Mesendoderm (in vitro differentiated cells): ENCODE measurements around the gene SUCO.
"Not testable (repeated sequence)": the region's sequence is repeated elsewhere in the genome, so short reads cannot be mapped to it uniquely, and the experiment has no call there.

Experiments
- DNase-seq: peaks from one replicate; pipeline ENCODE4 v3.0.0; 2013
- H2AK5ac ChIP-seq: 2 replicates; pipeline ENCODE4 v1.6.1; 2013; ENCODE audit warnings: low read length, inconsistent platforms
- H2BK120ac ChIP-seq: 2 replicates; pipeline ENCODE4 v1.6.1; 2013; ENCODE audit warnings: low read depth, mild to moderate bottlenecking, low read length, moderate library complexity, mixed read lengths
- H2BK15ac ChIP-seq: replicated peaks from 2 replicates; pipeline ENCODE4 v1.6.1; 2013; ENCODE audit warnings: low read depth, mild to moderate bottlenecking, moderate library complexity
- H2BK5ac ChIP-seq: 2 replicates; pipeline ENCODE4 v1.6.1; 2013; ENCODE audit warnings: low read length, inconsistent platforms
- H3K18ac ChIP-seq: 2 replicates; pipeline ENCODE4 v1.6.1; 2013; ENCODE audit warnings: mild to moderate bottlenecking, low read length, mixed read lengths
- H3K23ac ChIP-seq: one replicate; pipeline ENCODE4 v1.6.1; 2013; ENCODE audit warnings: low read length
- H3K27ac ChIP-seq: 2 replicates; pipeline ENCODE4 v1.5.1; 2013; ENCODE audit warnings: low read depth, mild to moderate bottlenecking, inconsistent platforms, low read length, moderate library complexity
- H3K27me3 ChIP-seq: 2 replicates; pipeline ENCODE4 v1.6.1; 2013; ENCODE audit warnings: low read length, control low read depth, mild to moderate bottlenecking, inconsistent platforms; ENCODE audit not compliant: insufficient read depth, poor library complexity
- H3K36me3 ChIP-seq: 2 replicates; pipeline ENCODE4 v1.6.1; 2013; ENCODE audit warnings: low read length, inconsistent platforms; ENCODE audit not compliant: control insufficient read depth, insufficient read depth
- H3K4ac ChIP-seq: one replicate; pipeline ENCODE4 v1.6.1; 2013; ENCODE audit warnings: low read depth, mild to moderate bottlenecking, low read length, moderate library complexity
- H3K4me1 ChIP-seq: 2 replicates; pipeline ENCODE4 v1.6.1; 2013; ENCODE audit warnings: low read depth, low read length, inconsistent platforms; ENCODE audit not compliant: control insufficient read depth
- H3K4me2 ChIP-seq: 2 replicates; pipeline ENCODE4 v1.6.1; 2013; ENCODE audit warnings: low read length
- H3K4me3 ChIP-seq: 2 replicates; pipeline ENCODE4 v1.5.1; 2013; ENCODE audit warnings: mild to moderate bottlenecking, low read length
- H3K56ac ChIP-seq: one replicate; pipeline ENCODE4 v1.6.1; 2013; ENCODE audit warnings: low read length
- H3K79me1 ChIP-seq: 2 replicates; pipeline ENCODE4 v1.6.1; 2013; ENCODE audit warnings: low read length, inconsistent platforms
- H3K79me2 ChIP-seq: 2 replicates; pipeline ENCODE4 v1.6.1; 2013; ENCODE audit warnings: mild to moderate bottlenecking, low read length; ENCODE audit not compliant: control insufficient read depth, insufficient read depth
- H3K9ac ChIP-seq: 2 replicates; pipeline ENCODE4 v1.6.1; 2013; ENCODE audit warnings: low read length, inconsistent platforms
- H4K5ac ChIP-seq: one replicate; pipeline ENCODE4 v1.6.1; 2013; ENCODE audit warnings: low read length
- H4K8ac ChIP-seq: one replicate; pipeline ENCODE4 v1.6.1; 2013; ENCODE audit warnings: low read depth, mild to moderate bottlenecking, control low read depth, low read length, moderate library complexity
- WGBS: extraction: QIAGEN DNeasy Blood & Tissue Kit; methylation state at CpG from one replicate; pipeline ENCODE4 v1.1.7; 2013; ENCODE audit warnings: low lambda C conversion rate, missing lambda C conversion rate; ENCODE audit not compliant: insufficient coverage; ENCODE audit errors: extremely low coverage; 5-methylcytosine and 5-hydroxymethylcytosine counted together

Gene SUCO

GRCh38 chr1:172582889-172583288 is 49.9 kb downstream of the SUCO start:
- DNase-seq = no peak
- Histone ChIP-seq H2BK15ac (no peak overlapping the region), H3K56ac (no peak overlapping the region), H3K4me3 (no peak overlapping the region), H3K4me1 (peaks cover 1% of the 10 kb centered on the region), H2BK120ac (no peak overlapping the region), H3K27me3 (no peaks in the 10 kb centered on the region), H3K23ac (no peak overlapping the region), H3K27ac (no peak overlapping the region), H3K9ac (no peak overlapping the region), H3K79me2 (no peaks in the 10 kb centered on the region), H2BK5ac (no peak overlapping the region), H3K79me1 (no peaks in the 10 kb centered on the region), H4K5ac (no peak overlapping the region), H3K4ac (no peak overlapping the region), H3K18ac (no peak overlapping the region), H3K36me3 (no peaks in the 10 kb centered on the region), H3K4me2 (no peak overlapping the region), H2AK5ac (no peak overlapping the region), H4K8ac (no peak overlapping the region)
- WGBS = no CpG with 5 or more reads among the region's 3 CpGs

DNA sequence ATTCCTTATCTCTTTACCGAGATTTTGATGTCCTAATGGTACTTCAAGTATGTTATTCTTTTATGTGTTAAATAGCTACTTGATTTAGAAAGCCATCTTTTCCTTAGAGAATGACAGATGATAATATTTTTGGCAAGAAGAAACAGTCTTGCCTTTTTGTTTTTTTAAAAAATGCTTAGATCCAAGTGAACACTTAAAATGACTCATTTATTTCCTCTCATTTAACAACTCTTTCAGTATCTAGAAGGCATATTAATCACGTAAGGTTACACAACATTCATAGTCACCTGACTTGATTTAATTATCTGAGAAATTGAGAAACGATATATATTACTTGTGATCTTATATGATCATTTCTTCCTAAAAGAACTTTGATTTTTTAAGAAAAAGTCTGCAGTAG is 52.4 kb downstream of the SUCO start:
- Histone ChIP-seq H4K8ac (no peak overlapping the region), H3K4me3 (no peak overlapping the region), H3K4me2 (no peak overlapping the region), H3K79me1 (no peaks in the 10 kb centered on the region), H2AK5ac (no peak overlapping the region), H3K56ac (no peak overlapping the region), H3K4me1 (peaks cover 1% of the 10 kb centered on the region), H2BK15ac (no peak overlapping the region), H2BK5ac (no peak overlapping the region), H3K9ac (no peak overlapping the region), H3K4ac (no peak overlapping the region), H3K36me3 (no peaks in the 10 kb centered on the region), H3K27ac (no peak overlapping the region), H3K79me2 (no peaks in the 10 kb centered on the region), H2BK120ac (no peak overlapping the region), H3K23ac (no peak overlapping the region), H3K27me3 (no peaks in the 10 kb centered on the region), H3K18ac (no peak overlapping the region), H4K5ac (no peak overlapping the region)
- no CpG with 5 or more reads among the region's 3 CpGs for WGBS
- DNase-seq = no peak

- H3K4me3 ChIP-seq = no peak overlapping the region
- H3K4me1 ChIP-seq = peaks cover 1% of the 10 kb centered on the region
- no peak overlapping the region for H2BK15ac ChIP-seq
- H2BK120ac ChIP-seq = no peak overlapping the region
- no peak overlapping the region for H3K9ac ChIP-seq
- no peak overlapping the region for H3K4me2 ChIP-seq
- no peak overlapping the region for H4K5ac ChIP-seq
- H3K79me2 ChIP-seq = no peaks in the 10 kb centered on the region
- no peak overlapping the region for H3K56ac ChIP-seq
- no peak overlapping the region for H2BK5ac ChIP-seq
- H2AK5ac ChIP-seq = no peak overlapping the region
- H3K4ac ChIP-seq = no peak overlapping the region
- H3K18ac ChIP-seq = no peak overlapping the region
- no peaks in the 10 kb centered on the region for H3K79me1 ChIP-seq
- H3K27ac ChIP-seq = no peak overlapping the region
- H4K8ac ChIP-seq = no peak overlapping the region
- H3K36me3 ChIP-seq = no peaks in the 10 kb centered on the region
- DNase-seq = no peak
- H3K23ac ChIP-seq = no peak overlapping the region
- H3K27me3 ChIP-seq = no peaks in the 10 kb centered on the region
These were observed 52.9 kb downstream of the SUCO start for GRCh38 chr1:172585861-172586260.

- WGBS = no CpG with 5 or more reads among the region's 7 CpGs
- H2BK120ac ChIP-seq = no peak overlapping the region
- H4K5ac ChIP-seq = no peak overlapping the region
- H3K79me1 ChIP-seq = no peaks in the 10 kb centered on the region
- DNase-seq = no peak
- H3K18ac ChIP-seq = no peak overlapping the region
- no peak overlapping the region for H2BK5ac ChIP-seq
- no peak overlapping the region for H4K8ac ChIP-seq
- H3K79me2 ChIP-seq = no peaks in the 10 kb centered on the region
- H3K27me3 ChIP-seq = no peaks in the 10 kb centered on the region
- H2BK15ac ChIP-seq = no peak overlapping the region
- H3K4me1 ChIP-seq = no peaks in the 10 kb centered on the region
- H3K36me3 ChIP-seq = no peaks in the 10 kb centered on the region
- no peak overlapping the region for H3K9ac ChIP-seq
- H3K4ac ChIP-seq = no peak overlapping the region
- no peak overlapping the region for H3K27ac ChIP-seq
- no peak overlapping the region for H3K23ac ChIP-seq
- H2AK5ac ChIP-seq = no peak overlapping the region
- H3K4me2 ChIP-seq = no peak overlapping the region
- H3K56ac ChIP-seq = no peak overlapping the region
- no peak overlapping the region for H3K4me3 ChIP-seq
These were observed 55.6 kb downstream of the SUCO start for GRCh38 chr1:172588296-172589291.

DNA sequence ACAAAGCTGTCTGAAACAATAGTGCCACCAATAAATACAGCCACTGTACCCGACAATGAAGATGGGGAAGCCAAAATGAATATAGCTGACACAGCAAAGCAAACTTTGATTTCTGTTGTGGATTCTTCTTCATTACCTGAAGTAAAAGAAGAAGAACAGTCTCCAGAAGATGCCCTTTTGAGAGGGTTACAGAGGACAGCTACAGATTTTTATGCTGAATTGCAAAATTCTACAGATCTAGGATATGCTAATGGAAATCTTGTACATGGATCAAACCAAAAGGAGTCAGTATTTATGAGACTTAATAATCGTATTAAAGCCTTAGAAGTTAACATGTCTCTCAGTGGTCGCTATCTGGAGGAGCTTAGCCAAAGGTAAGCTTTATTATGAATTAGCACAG is 56.6 kb downstream of the SUCO start:
- Histone ChIP-seq H3K27ac (no peak overlapping the region), H4K5ac (no peak overlapping the region), H3K23ac (no peak overlapping the region), H2BK5ac (no peak overlapping the region), H3K4ac (no peak overlapping the region), H2AK5ac (no peak overlapping the region), H3K79me2 (no peaks in the 10 kb centered on the region), H3K4me3 (no peak overlapping the region), H3K4me1 (no peaks in the 10 kb centered on the region), H4K8ac (no peak overlapping the region), H3K36me3 (no peaks in the 10 kb centered on the region), H2BK15ac (no peak overlapping the region), H3K9ac (no peak overlapping the region), H3K79me1 (no peaks in the 10 kb centered on the region), H3K56ac (no peak overlapping the region), H2BK120ac (no peak overlapping the region), H3K18ac (no peak overlapping the region), H3K27me3 (no peaks in the 10 kb centered on the region), H3K4me2 (no peak overlapping the region)
- DNase-seq = no peak
- WGBS = no CpG with 5 or more reads among the region's 3 CpGs

- not testable (repeated sequence) for H2AK5ac ChIP-seq, DNase-seq, H3K36me3 ChIP-seq, H3K79me1 ChIP-seq, H3K27me3 ChIP-seq, H3K79me2 ChIP-seq, H4K5ac ChIP-seq, H3K18ac ChIP-seq, H2BK5ac ChIP-seq, H2BK120ac ChIP-seq, H3K4me1 ChIP-seq, H3K23ac ChIP-seq, H3K27ac ChIP-seq, H3K4ac ChIP-seq, H3K56ac ChIP-seq, H3K4me2 ChIP-seq, H4K8ac ChIP-seq, H3K9ac ChIP-seq, H3K4me3 ChIP-seq, H2BK15ac ChIP-seq
- WGBS = no CpG with 5 or more reads among the region's 1 CpG
These were observed 58.5 kb downstream of the SUCO start for GRCh38 chr1:172591429-172591828.
